Measurements from ENCODE around the gene NT5C3A.
A peak's percentile ranks its signal among the peaks of the same experiment; 100 is the strongest.

NT5C3A gene

DNA sequence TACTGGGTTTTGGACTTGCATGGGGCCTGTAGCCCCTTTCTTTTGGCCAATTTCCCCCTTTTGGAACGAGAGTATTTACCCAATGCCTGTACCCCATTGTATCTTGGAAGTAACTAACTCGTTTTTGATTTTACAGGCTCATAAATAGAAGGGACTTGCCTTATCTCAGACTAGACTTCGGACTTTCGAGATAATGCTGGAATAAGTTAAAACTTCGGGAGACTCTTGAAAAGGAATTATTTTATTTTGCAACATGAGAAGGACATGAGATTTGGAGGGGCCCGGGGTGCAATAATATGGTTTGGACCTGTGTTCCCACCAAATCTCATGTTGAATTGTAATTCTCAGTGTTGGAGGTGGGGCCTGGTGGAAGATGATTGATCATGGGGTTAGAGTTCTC, 8.3 kb upstream of the NT5C3A start:
- no peak for TF ChIP-seq TAF1 (IDR thresholded peaks at IDR 0.05; ENCODE audit: borderline replicate concordance, low read depth, low read length)
- no peak for TF ChIP-seq POLR2A (IDR thresholded peaks at IDR 0.05; ENCODE audit: low read depth, low read length)
- no peak for TF ChIP-seq POLR2AphosphoS5 (IDR thresholded peaks at IDR 0.05; ENCODE audit: low read depth, low read length)
- FAIRE-seq = no peak
- DNase-seq (ENCODE audit: insufficient read length) = no peak

- DNase-seq (ENCODE audit: insufficient read length) (no peak), FAIRE-seq (no peak)
- TF ChIP-seq POLR2AphosphoS5 (IDR thresholded peaks at IDR 0.05; ENCODE audit: low read depth, low read length) (no peak), POLR2A (IDR thresholded peaks at IDR 0.05; ENCODE audit: low read depth, low read length) (no peak), TAF1 (IDR thresholded peaks at IDR 0.05; ENCODE audit: borderline replicate concordance, low read depth, low read length) (no peak)
Observed at GRCh38 chr7:33070277-33070676, 7.7 kb upstream of the NT5C3A start.

GRCh38 chr7:33067921-33068320, 5.3 kb upstream of the NT5C3A start:
- no peak for DNase-seq (ENCODE audit: insufficient read length)
- no peak for FAIRE-seq
- TF ChIP-seq POLR2A (IDR thresholded peaks at IDR 0.05; ENCODE audit: low read depth, low read length) = no peak
- no peak for TF ChIP-seq POLR2AphosphoS5 (IDR thresholded peaks at IDR 0.05; ENCODE audit: low read depth, low read length)
- no peak for TF ChIP-seq TAF1 (IDR thresholded peaks at IDR 0.05; ENCODE audit: borderline replicate concordance, low read depth, low read length)

DNA sequence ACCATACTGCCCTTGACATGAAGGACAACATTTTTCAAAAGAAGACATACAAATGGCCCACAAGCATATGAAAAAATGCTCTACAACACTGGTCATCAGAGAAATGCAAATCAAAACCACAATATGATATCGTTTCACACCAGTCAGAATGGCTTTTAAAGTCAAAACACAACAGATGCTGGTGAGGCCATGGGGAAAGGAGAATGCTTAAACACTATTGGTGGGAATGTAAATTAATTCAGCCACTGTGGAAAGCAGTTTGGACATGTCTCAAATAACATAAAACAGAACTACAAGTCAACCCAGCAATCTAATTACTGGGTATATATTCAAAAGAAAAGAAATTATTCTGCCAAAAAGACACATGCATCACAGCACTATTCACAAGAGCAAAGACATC, 4.2 kb upstream of the NT5C3A start:
- no peak for FAIRE-seq
- no peak for DNase-seq (ENCODE audit: insufficient read length)
- TF ChIP-seq POLR2AphosphoS5 (IDR thresholded peaks at IDR 0.05; ENCODE audit: low read depth, low read length) (no peak), TAF1 (IDR thresholded peaks at IDR 0.05; ENCODE audit: borderline replicate concordance, low read depth, low read length) (no peak), POLR2A (IDR thresholded peaks at IDR 0.05; ENCODE audit: low read depth, low read length) (no peak)

GRCh38 chr7:33065981-33066380, 3.4 kb upstream of the NT5C3A start:
- TF ChIP-seq TAF1 (IDR thresholded peaks at IDR 0.05; ENCODE audit: borderline replicate concordance, low read depth, low read length) = no peak
- DNase-seq (ENCODE audit: insufficient read length) (no peak), FAIRE-seq (no peak)

DNA sequence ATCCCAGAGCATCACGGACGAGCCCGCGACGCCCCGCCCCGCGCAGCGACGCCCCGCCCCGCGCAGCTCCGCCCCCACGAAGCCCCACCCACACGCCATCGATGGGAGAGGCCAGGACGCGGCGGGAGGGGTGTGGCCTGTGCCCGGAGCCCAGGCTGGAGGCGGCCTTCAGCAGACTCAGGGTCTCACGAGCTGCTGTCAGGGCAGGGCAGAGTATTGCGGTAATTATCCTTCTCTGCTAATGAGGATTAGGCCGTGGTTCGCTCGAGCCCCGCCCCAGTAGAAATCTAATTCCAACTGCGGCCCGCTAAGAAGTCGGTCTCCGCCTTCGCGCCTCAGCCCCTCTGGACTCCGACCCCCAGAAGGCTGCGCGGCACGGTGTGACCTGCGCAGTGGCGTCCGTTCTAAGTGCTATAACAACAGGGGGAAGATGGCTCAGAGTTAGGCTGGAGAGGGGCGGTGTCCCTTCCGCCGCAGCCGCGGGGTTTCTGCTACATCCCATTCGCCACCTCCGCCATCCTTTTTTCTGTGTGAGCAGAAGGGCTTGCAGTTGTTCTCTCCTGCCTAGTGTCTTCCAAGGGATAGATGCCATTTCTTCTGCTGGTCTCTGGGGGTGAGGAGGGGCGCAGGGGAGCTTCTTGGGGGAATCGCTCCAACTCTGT, 337 bp upstream of the NT5C3A start:
- peak; percentile 95 for FAIRE-seq
- TF ChIP-seq POLR2AphosphoS5 (IDR thresholded peaks at IDR 0.05; ENCODE audit: low read depth, low read length) = no peak; the same call in 1 of the 2 replicates
- TF ChIP-seq POLR2A (IDR thresholded peaks at IDR 0.05; ENCODE audit: low read depth, low read length) = peak; percentile 42
- peak; percentile 43; the same call in 1 of the 2 replicates for TF ChIP-seq TAF1 (IDR thresholded peaks at IDR 0.05; ENCODE audit: borderline replicate concordance, low read depth, low read length)
- peak; percentile 85 for DNase-seq (ENCODE audit: insufficient read length)

DNA sequence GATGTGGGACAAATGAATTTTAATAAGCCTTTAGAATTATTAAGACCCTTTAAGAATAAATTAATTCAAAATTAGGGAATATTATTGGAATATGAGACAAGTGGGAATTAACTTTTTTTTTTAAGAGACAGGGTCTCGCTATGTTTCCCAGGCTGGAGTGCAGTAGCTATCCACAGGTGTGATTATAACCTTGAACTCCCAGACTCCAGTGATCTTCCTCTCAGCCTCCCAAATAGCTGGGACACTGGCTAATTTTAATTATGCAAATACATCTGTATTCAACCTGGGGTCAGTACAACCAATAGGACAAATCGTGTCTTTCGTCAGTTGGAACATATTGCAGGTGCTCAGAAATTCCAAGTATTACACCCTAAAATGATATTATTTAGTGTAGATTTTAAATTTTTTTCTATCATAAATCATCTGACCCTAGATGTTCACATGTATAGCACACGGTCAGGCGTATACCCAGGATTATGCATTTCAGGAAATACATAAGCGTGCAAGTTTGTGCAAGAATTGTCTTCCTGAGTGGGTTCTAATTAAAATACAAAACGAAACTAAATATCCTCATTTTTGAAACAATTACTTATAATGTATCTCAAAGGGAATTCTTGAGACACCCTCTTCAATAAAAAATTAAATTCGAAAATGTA, 1.2 kb downstream of the NT5C3A start:
- TF ChIP-seq POLR2AphosphoS5 (IDR thresholded peaks at IDR 0.05; ENCODE audit: low read depth, low read length) (no peak), TAF1 (IDR thresholded peaks at IDR 0.05; ENCODE audit: borderline replicate concordance, low read depth, low read length) (no peak), POLR2A (IDR thresholded peaks at IDR 0.05; ENCODE audit: low read depth, low read length) (no peak)
- FAIRE-seq = no peak
- no peak for DNase-seq (ENCODE audit: insufficient read length)

- TF ChIP-seq POLR2AphosphoS5 (IDR thresholded peaks at IDR 0.05; ENCODE audit: low read depth, low read length) (no peak), POLR2A (IDR thresholded peaks at IDR 0.05; ENCODE audit: low read depth, low read length) (no peak), TAF1 (IDR thresholded peaks at IDR 0.05; ENCODE audit: borderline replicate concordance, low read depth, low read length) (no peak)
- no peak for DNase-seq (ENCODE audit: insufficient read length)
Observed at GRCh38 chr7:33059635-33060034, 2.9 kb downstream of the NT5C3A start.

DNA sequence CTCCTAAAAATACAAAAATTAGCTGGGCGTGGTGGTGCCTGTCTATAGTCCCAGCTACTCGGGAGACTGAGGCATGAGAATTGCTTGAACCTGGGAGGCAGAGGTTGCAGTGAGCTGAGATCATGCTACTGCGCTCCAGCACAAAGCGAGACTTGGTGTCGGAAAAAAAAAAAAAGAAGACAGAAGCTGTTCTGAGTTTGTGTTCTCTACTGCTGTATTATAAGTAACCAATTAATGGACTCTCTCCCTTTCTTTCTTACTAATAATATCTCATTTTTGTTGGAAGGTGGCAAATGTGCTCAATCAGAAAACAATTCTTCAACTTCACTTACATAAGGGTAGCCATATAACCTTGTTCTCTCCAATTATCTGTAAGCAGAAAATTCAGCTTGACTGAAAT, 7.4 kb downstream of the NT5C3A start:
- TF ChIP-seq POLR2AphosphoS5 (IDR thresholded peaks at IDR 0.05; ENCODE audit: low read depth, low read length) (no peak), TAF1 (IDR thresholded peaks at IDR 0.05; ENCODE audit: borderline replicate concordance, low read depth, low read length) (no peak), POLR2A (IDR thresholded peaks at IDR 0.05; ENCODE audit: low read depth, low read length) (no peak)
- FAIRE-seq = no peak
- no peak for DNase-seq (ENCODE audit: insufficient read length)

More at GRCh38 chr7:33059635-33060034, 2.9 kb downstream of the NT5C3A start:
- FAIRE-seq = no peak

GRCh38 chr7:33054261-33054964, 8.2 kb downstream of the NT5C3A start:
- no peak for DNase-seq (ENCODE audit: insufficient read length)

DNA sequence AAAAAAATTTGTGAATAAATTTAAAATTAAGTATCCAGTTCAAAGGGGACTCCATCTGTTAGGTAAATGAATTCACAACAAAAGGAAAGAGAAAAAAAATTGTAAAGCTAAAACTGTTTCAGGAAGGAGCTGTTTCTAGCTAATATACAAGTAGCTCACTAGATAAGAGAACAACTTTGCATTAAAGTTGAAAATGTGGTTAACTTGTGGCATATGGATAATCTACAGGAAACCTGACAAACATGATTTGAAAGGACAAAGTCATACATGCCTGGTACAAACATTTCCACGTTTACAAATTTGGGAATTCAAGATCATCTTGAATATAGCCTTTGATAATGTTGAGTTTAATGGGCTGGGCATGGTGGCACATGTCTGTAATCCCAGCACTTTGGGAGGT, 8.9 kb downstream of the NT5C3A start:
- TF ChIP-seq TAF1 (IDR thresholded peaks at IDR 0.05; ENCODE audit: borderline replicate concordance, low read depth, low read length) (no peak), POLR2AphosphoS5 (IDR thresholded peaks at IDR 0.05; ENCODE audit: low read depth, low read length) (no peak), POLR2A (IDR thresholded peaks at IDR 0.05; ENCODE audit: low read depth, low read length) (no peak)
- DNase-seq (ENCODE audit: insufficient read length) = no peak
- FAIRE-seq = no peak

More at GRCh38 chr7:33054261-33054964, 8.2 kb downstream of the NT5C3A start:
- TF ChIP-seq TAF1 (IDR thresholded peaks at IDR 0.05; ENCODE audit: borderline replicate concordance, low read depth, low read length) (no peak), POLR2AphosphoS5 (IDR thresholded peaks at IDR 0.05; ENCODE audit: low read depth, low read length) (no peak), POLR2A (IDR thresholded peaks at IDR 0.05; ENCODE audit: low read depth, low read length) (no peak)
- FAIRE-seq = no peak
